K562 (cell line): ENCODE results near the gene VDAC2. TPM values are rescaled to one million over a fixed set of nuclear protein-coding genes. Genes with fewer than 3 reads are reported as not detected.
A peak's percentile ranks its signal among the peaks of the same experiment; 100 is the strongest.

ENCODE experiments used
- CGGBP1 ChIP-seq: fragments of 250-450 bp; sonication (Bioruptor Pico); IDR thresholded peaks from 2 replicates; pipeline ENCODE4 v1.9.0; 2021; ENCODE audit warnings: mild to moderate bottlenecking
- DDX20 ChIP-seq: fragments of 450-650 bp; IDR thresholded peaks from 2 replicates; pipeline ENCODE4 v1.6.1; 2016; ENCODE audit warnings: missing genetic modification characterization, low read depth, mild to moderate bottlenecking, missing compliant biosample characterization, moderate library complexity
- ETS1 ChIP-seq: conservative IDR thresholded peaks from 2 replicates; pipeline ENCODE4 v1.6.1; 2011; ENCODE audit warnings: low read depth, mild to moderate bottlenecking, low read length; ENCODE audit not compliant: control insufficient read depth
- FOXA1 ChIP-seq: fragments of 450-650 bp; IDR thresholded peaks from 2 replicates; pipeline ENCODE4 v1.6.1; 2016; ENCODE audit warnings: mild to moderate bottlenecking, borderline replicate concordance
- HEY1 ChIP-seq: fragments of 250-450 bp; sonication (Bioruptor Pico); IDR thresholded peaks from 2 replicates; pipeline ENCODE4 v1.5.0; 2020; ENCODE audit warnings: mild to moderate bottlenecking, moderate library complexity, borderline replicate concordance
- ILF3 ChIP-seq: fragments of 450-650 bp; IDR thresholded peaks from 2 replicates; pipeline ENCODE4 v1.6.1; 2018; ENCODE audit warnings: antibody characterized with exemption, mild to moderate bottlenecking, moderate library complexity, borderline replicate concordance
- LEF1 ChIP-seq: fragments of 450-650 bp; IDR thresholded peaks from 2 replicates; pipeline ENCODE4 v1.6.1; 2016; ENCODE audit warnings: mild to moderate bottlenecking
- NFXL1 ChIP-seq: fragments of 450-650 bp; formaldehyde crosslinking; IDR thresholded peaks from 2 replicates; pipeline ENCODE4 v1.4.0; 2021; ENCODE audit warnings: mild to moderate bottlenecking
- PHTF2 ChIP-seq: fragments of 250-450 bp; sonication (Bioruptor Pico); IDR thresholded peaks from 2 replicates; pipeline ENCODE4 v1.5.0; 2021; ENCODE audit warnings: mild to moderate bottlenecking
- SREBF2 ChIP-seq: sonication (generic); formaldehyde crosslinking; IDR thresholded peaks from 2 replicates; pipeline ENCODE4 v1.4.0; 2020; ENCODE audit warnings: mild to moderate bottlenecking, missing genetic modification reagents
- THRAP3 ChIP-seq: fragments of 450-650 bp; IDR thresholded peaks from 2 replicates; pipeline ENCODE4 v1.6.1; 2016; ENCODE audit warnings: mild to moderate bottlenecking, inconsistent platforms, borderline replicate concordance
- TRIM24 ChIP-seq, 2 experiments: fragments of 450-650 bp; IDR thresholded peaks; 2 replicates each; pipeline ENCODE4 v1.6.1; 2016
- VEZF1 ChIP-seq: fragments of 200-800 bp; sonication (Bioruptor generic); IDR thresholded peaks from 2 replicates; pipeline ENCODE4 v1.6.1; 2017; ENCODE audit warnings: missing genetic modification characterization, missing compliant biosample characterization
- ZBTB17 ChIP-seq: fragments of 450-650 bp; formaldehyde crosslinking; IDR thresholded peaks from 2 replicates; pipeline ENCODE4 v1.4.0; 2020; ENCODE audit warnings: mild to moderate bottlenecking
- ZBTB9 ChIP-seq: fragments of 450-650 bp; formaldehyde crosslinking; IDR thresholded peaks from 2 replicates; pipeline ENCODE4 v1.4.0; 2020; ENCODE audit warnings: mild to moderate bottlenecking, moderate library complexity
- ZNF12 ChIP-seq: sonication (generic); formaldehyde crosslinking; IDR thresholded peaks from 2 replicates; pipeline ENCODE4 v1.4.0; 2020; ENCODE audit warnings: mild to moderate bottlenecking, missing genetic modification reagents
- ZNF197 ChIP-seq: fragments of 200-800 bp; sonication (Bioruptor generic); IDR thresholded peaks from 2 replicates; pipeline ENCODE4 v1.6.1; 2016; ENCODE audit warnings: low read depth, missing genetic modification characterization, missing compliant biosample characterization
- ZNF212 ChIP-seq: fragments of 450-650 bp; formaldehyde crosslinking; IDR thresholded peaks from 2 replicates; pipeline ENCODE4 v1.4.0; 2020; ENCODE audit warnings: mild to moderate bottlenecking
- ZNF224 ChIP-seq: sonication (generic); formaldehyde crosslinking; IDR thresholded peaks from 2 replicates; pipeline ENCODE4 v1.8.0; 2022; ENCODE audit warnings: mild to moderate bottlenecking, missing genetic modification reagents
- ZNF23 ChIP-seq: fragments of 250-450 bp; sonication (Bioruptor Pico); IDR thresholded peaks from 2 replicates; pipeline ENCODE4 v1.4.0; 2020; ENCODE audit warnings: mild to moderate bottlenecking
- ZNF445 ChIP-seq: fragments of 250-450 bp; sonication (Bioruptor Pico); IDR thresholded peaks from 2 replicates; pipeline ENCODE4 v1.4.0; 2020; ENCODE audit warnings: low read depth, mild to moderate bottlenecking, moderate library complexity
- ZNF695 ChIP-seq: fragments of 450-650 bp; formaldehyde crosslinking; IDR thresholded peaks from 2 replicates; pipeline ENCODE4 v1.4.0; 2020; ENCODE audit warnings: mild to moderate bottlenecking, moderate library complexity
- ZNF740 ChIP-seq, 3 experiments: fragments of 200-800 bp in 1 of 3; sonication (Bioruptor generic) in 1 of 3; sonication (generic) in 1 of 3; formaldehyde crosslinking in 1 of 3; IDR thresholded peaks; 2 replicates each; pipeline versions ENCODE4 v1.6.1 to v1.8.0; 2016 to 2022; ENCODE audit warnings: mild to moderate bottlenecking in 2 of 3, missing compliant biosample characterization in 2 of 3, missing genetic modification characterization in 2 of 3, missing genetic modification reagents in 1 of 3
- polyA plus RNA-seq, 8 experiments: library from polyadenylated mRNA; depleted of rRNA in 4 of 8; stranded (reverse) in 5 of 8; unstranded in 3 of 8; fragments of >200 nt; fragmentation: Nextera tagmentation in 2 of 8; fragmentation: Illumina TruSeq in 1 of 8; extraction: Ambion mirVana in 2 of 8; extraction: Trizol in 1 of 8; gene quantifications; 2 replicates each; pipeline versions ENCODE4 v1.2.1 to v1.2.3, GENCODE V29; 2011 to 2014; ENCODE audit warnings: inconsistent platforms in 1 of 8, missing spikeins in 1 of 8
- total RNA-seq, 7 experiments: library from RNA; depleted of rRNA in 6 of 7; stranded (reverse); fragments of >200 nt in 6 of 7; fragmentation: Illumina TruSeq in 2 of 7; extraction: Trizol in 2 of 7; gene quantifications; 2 replicates each; pipeline versions ENCODE4 v1.2.1 to v1.2.3, GENCODE V29; 2011 to 2021; ENCODE audit warnings: low replicate concordance in 1 of 7

The VDAC2 gene
- total and polyA plus RNA-seq, 9 of the 15 experiments (the other 6 are each of a cell fraction or from before 2014, with no cell fraction given), result 139 to 450 (median 250) TPM

- TF ChIP-seq ZBTB9 (CRISPR knock-in tag) (peak; percentile 96), THRAP3 (no peak), DDX20 (tag) (peak; percentile 85), ZNF445 (CRISPR knock-in tag) (peak; percentile 86; the same call in 1 of the 2 replicates), PHTF2 (CRISPR knock-in tag) (0 out of 2 replicates have a peak, but pooled peaks have one; percentile 78), ZNF12 (CRISPR knock-in tag) (no peak), ZNF212 (peak; percentile 79; the same call in 1 of the 2 replicates), CGGBP1 (CRISPR knock-in tag) (no peak), ILF3 (no peak), ZNF224 (CRISPR knock-in tag) (no peak), ZNF23 (CRISPR knock-in tag) (peak; percentile 75; the same call in 1 of the 2 replicates), FOXA1 (no peak), VEZF1 (no peak), ZBTB17 (CRISPR knock-in tag) (peak; percentile 87; the same call in 1 of the 2 replicates), ZNF695 (CRISPR knock-in tag) (0 out of 2 replicates have a peak, but pooled peaks have one; percentile 71), LEF1 (no peak), ZNF740 (CRISPR knock-in tag; IDR thresholded peaks at IDR 0.05) (no peak), ZNF740 (tag; IDR thresholded peaks at IDR 0.05) (peak in 1 of 2 experiments; percentile 88; a peak in 2 of 4 replicates), ZNF197 (CRISPR knock-in tag) (peak; percentile 95), ETS1 (no peak), SREBF2 (CRISPR knock-in tag) (no peak), HEY1 (CRISPR knock-in tag) (no peak), TRIM24 (IDR thresholded peaks at IDR 0.05) (no peak), NFXL1 (CRISPR knock-in tag) (peak; percentile 60; the same call in 1 of the 2 replicates)
These were observed 1.3 kb upstream of the VDAC2 start (continued) for GRCh38 chr10:75209086-75209920.
